SJSA1 (cell line): ENCODE data around the gene RCCD1. TPM values are rescaled to one million over a fixed set of nuclear protein-coding genes. Genes with fewer than 3 reads are reported as not detected.

Experiments
- DNase-seq, 2 experiments: peaks; one replicate each; pipeline ENCODE4 v3.0.0-alpha.2; 2015 to 2020; ENCODE audit warnings: low spot score in 2 of 2, low read depth in 1 of 2
- H3K27ac ChIP-seq: fragments of 250-450 bp; sonication (Bioruptor Pico); 2 replicates; pipeline ENCODE4 v1.5.1; 2020; ENCODE audit warnings: mild to moderate bottlenecking, moderate library complexity
- H3K27me3 ChIP-seq: fragments of 250-450 bp; sonication (Bioruptor Pico); replicated peaks from 2 replicates; pipeline ENCODE4 v1.5.1; 2020; ENCODE audit warnings: mild to moderate bottlenecking, moderate library complexity
- H3K36me3 ChIP-seq: fragments of 250-450 bp; sonication (Bioruptor Pico); 2 replicates; pipeline ENCODE4 v1.5.1; 2020; ENCODE audit warnings: mild to moderate bottlenecking
- H3K4me1 ChIP-seq: fragments of 250-450 bp; sonication (Bioruptor Pico); replicated peaks from 2 replicates; pipeline ENCODE4 v1.6.1; 2021; ENCODE audit warnings: mild to moderate bottlenecking
- H3K4me3 ChIP-seq: fragments of 250-450 bp; sonication (Bioruptor Pico); 2 replicates; pipeline ENCODE4 v1.5.1; 2020; ENCODE audit warnings: mild to moderate bottlenecking
- H3K9me3 ChIP-seq: fragments of 250-450 bp; sonication (Bioruptor Pico); replicated peaks from 2 replicates; pipeline ENCODE4 v1.5.1; 2020; ENCODE audit warnings: mild to moderate bottlenecking
- total RNA-seq: library from RNA; depleted of rRNA; stranded (reverse); fragments of >200 nt; shearing (Covaris generic); gene quantifications from 2 replicates; pipeline ENCODE4 v1.2.3, GENCODE V29; 2014

The RCCD1 gene
- total RNA-seq, 1 experiment from 2014 or later, result 31.2 TPM

DNA sequence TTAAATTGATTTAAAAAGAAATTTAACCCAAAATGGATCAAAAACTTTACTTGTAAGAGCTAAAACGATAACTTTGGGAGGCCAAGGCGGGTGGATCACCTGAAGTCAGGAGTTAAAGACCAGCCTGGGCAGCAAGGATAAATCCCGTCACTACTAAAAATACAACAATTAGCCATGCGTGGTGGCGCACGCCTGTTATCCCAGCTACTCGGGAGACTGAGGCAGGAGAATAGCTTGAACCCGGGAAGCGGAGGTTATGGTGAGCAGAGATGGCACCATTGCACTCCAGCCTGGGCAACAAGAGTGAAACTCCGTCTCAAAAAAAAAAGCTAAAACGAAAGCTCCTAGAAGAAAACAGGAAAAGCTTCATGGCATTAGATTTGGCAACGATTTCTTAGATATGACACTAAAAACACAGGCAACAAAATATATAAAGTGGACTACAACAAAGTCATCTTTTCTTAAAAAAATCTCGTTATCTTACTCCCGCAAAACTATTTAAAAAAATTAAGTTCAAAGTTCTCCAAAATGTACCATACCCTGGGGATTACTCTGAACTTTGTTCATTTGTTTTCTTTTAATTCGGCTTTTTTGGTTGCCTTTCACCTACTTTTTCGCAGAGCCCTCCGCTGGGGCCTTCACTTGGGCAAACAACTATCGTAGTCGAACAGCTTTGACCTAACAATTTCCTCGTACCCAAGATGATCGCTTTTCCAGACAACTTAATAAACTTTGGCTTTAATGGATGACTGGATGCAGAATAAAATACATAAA lies 25.3 kb upstream of the RCCD1 start:
- Histone ChIP-seq H3K4me3 (peak overlapping the region; percentile 47), H3K36me3 (no peaks in the 10 kb centered on the region), H3K4me1 (peaks cover 20% of the 10 kb centered on the region), H3K9me3 (no peaks in the 10 kb centered on the region), H3K27me3 (no peaks in the 10 kb centered on the region), H3K27ac (peak overlapping the region; percentile 80)
- DNase-seq, result no peak

DNA sequence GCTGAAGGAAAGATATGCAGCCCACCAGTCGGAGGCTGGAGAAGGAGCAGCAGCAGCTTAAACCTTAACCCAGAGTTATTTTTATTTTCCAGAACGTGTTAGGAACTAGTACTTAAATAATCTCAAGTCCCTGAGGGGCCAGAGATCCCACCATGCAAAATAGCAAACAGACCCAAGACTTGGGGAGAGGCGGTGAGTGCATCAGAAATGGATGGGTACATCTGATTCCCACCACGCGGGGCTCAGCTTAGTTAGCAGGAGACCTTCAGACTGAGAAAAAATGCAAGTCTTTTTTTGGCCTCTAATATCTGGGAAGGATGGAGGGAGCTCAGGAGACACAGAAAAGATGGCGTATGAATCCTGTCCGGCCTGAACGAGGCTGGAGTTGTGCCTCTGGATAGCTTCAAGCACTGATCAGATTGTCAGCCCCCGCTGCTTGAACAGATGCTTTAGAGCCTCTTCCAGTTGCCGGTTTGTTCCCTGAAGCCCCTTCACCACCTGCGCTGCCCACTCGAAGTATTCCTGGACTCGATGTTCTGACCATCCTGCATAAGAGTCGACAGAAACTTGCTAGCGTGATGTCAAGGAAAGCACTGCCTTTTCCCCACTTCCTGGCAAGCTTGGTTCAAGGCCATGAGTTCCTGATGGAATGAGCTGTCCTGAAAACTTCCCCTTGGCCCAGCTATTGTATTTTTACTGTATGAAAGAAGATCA lies 23.7 kb upstream of the RCCD1 start:
- Histone ChIP-seq H3K27me3 (no peaks in the 10 kb centered on the region), H3K4me3 (no peak overlapping the region), H3K27ac (no peak overlapping the region), H3K36me3 (no peaks in the 10 kb centered on the region; the same call in none of the 2 replicates), H3K4me1 (peaks cover 30% of the 10 kb centered on the region), H3K9me3 (no peaks in the 10 kb centered on the region)
- no peak for DNase-seq

- DNase-seq, result no peak
- no peaks in the 10 kb centered on the region for H3K27me3 ChIP-seq
- H3K27ac ChIP-seq, result no peak overlapping the region
- H3K4me3 ChIP-seq, result peak overlapping the region; percentile 59; the same call in 1 of the 2 replicates
- peaks cover 5% of the 10 kb centered on the region for H3K36me3 ChIP-seq
- peaks cover 34% of the 10 kb centered on the region for H3K4me1 ChIP-seq
- H3K9me3 ChIP-seq, result no peaks in the 10 kb centered on the region
These were observed 23.2 kb upstream of the RCCD1 start for GRCh38 chr15:90931575-90931827.

DNA sequence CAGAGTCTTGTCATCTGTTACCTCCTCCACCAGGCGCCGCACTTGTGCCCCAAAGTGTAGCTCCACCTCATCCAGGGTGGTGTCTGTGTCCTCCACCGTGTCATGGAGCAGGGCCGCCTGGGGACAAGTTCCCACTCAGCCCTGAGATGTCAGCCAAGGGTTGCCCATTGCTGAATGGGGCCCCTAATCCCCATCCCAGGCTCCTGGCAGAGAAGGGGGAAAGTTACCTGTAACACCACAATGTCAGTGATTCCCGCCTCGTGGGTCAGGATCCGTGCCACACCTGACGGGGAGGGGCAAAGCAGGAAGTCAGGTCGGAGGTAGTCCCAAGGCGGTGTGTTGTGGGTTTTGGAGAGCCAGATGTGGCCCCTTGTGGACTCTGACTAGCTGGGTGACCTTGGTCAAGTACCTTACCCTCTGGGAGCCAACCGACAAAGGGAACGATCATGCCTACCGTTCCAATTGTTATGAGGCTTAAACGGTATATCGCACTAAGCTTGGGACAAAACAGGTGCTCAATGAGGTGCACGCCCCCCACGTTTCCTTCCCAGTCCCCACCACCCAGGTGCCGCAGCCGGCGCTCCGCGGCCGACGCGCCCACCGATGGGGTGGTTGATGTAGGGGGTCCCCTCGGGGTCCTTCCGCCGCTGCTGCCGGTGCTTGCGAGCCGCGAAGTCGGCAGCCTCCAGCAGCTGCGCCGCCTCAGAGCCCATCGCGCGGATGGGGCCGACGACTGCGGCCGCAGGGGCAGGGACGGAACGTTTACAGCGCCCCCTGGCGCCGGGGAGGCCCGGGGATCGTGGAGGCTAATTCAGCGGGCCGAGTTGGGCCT lies 22.6 kb upstream of the RCCD1 start, which contains the start of gene HDDC3:
Gene HDDC3, minus strand, starts transcription at position 722 of the 832 bp plus-strand sequence. Its CDS starts 9 bp downstream, at position 713.
- peak; percentile 74 to 89 for DNase-seq
- Histone ChIP-seq H3K36me3 (peaks cover 10% of the 10 kb centered on the region), H3K4me3 (peak within 1 kb of the TSS; percentile 59), H3K9me3 (no peaks in the 10 kb centered on the region), H3K4me1 (peaks cover 38% of the 10 kb centered on the region), H3K27ac (no peak within 1 kb of the TSS), H3K27me3 (no peaks in the 10 kb centered on the region)

DNA sequence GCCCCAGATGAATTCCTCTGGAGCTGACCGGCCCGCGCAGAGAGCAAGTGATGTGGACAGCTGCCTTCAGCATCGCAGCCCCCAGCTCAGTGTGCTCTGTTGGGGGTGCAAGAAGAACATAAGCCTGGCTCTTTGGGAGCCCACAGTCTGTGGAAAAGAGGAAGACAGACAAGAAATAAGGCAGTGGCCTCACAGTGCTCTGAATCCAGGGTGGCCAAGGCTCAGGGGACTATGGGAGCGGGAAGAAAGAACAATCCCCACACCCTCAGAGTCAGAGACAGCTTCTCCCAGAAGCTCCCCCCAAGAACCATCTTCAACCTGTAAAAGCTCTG lies 22.1 kb upstream of the RCCD1 start:
- H3K27ac ChIP-seq, result no peak overlapping the region
- DNase-seq, result no peak
- H3K9me3 ChIP-seq, result no peaks in the 10 kb centered on the region
- peaks cover 38% of the 10 kb centered on the region for H3K4me1 ChIP-seq
- no peaks in the 10 kb centered on the region for H3K27me3 ChIP-seq
- H3K4me3 ChIP-seq, result peak overlapping the region; percentile 59
- H3K36me3 ChIP-seq, result peaks cover 14% of the 10 kb centered on the region

GRCh38 chr15:90933301-90933700 lies 21.4 kb upstream of the RCCD1 start:
- Histone ChIP-seq H3K4me1 (peaks cover 38% of the 10 kb centered on the region), H3K27me3 (no peaks in the 10 kb centered on the region), H3K36me3 (peaks cover 19% of the 10 kb centered on the region), H3K27ac (no peak overlapping the region), H3K9me3 (no peaks in the 10 kb centered on the region), H3K4me3 (no peak overlapping the region)
- no peak for DNase-seq

GRCh38 chr15:90934256-90934948 lies 20.3 kb upstream of the RCCD1 start:
- H3K27ac ChIP-seq, result no peak overlapping the region
- H3K4me3 ChIP-seq, result peak overlapping the region; percentile 62
- no peaks in the 10 kb centered on the region for H3K27me3 ChIP-seq
- H3K36me3 ChIP-seq, result peaks cover 30% of the 10 kb centered on the region
- DNase-seq, result peak; percentile 78 to 87
- H3K4me1 ChIP-seq, result peaks cover 38% of the 10 kb centered on the region
- H3K9me3 ChIP-seq, result no peaks in the 10 kb centered on the region

DNA sequence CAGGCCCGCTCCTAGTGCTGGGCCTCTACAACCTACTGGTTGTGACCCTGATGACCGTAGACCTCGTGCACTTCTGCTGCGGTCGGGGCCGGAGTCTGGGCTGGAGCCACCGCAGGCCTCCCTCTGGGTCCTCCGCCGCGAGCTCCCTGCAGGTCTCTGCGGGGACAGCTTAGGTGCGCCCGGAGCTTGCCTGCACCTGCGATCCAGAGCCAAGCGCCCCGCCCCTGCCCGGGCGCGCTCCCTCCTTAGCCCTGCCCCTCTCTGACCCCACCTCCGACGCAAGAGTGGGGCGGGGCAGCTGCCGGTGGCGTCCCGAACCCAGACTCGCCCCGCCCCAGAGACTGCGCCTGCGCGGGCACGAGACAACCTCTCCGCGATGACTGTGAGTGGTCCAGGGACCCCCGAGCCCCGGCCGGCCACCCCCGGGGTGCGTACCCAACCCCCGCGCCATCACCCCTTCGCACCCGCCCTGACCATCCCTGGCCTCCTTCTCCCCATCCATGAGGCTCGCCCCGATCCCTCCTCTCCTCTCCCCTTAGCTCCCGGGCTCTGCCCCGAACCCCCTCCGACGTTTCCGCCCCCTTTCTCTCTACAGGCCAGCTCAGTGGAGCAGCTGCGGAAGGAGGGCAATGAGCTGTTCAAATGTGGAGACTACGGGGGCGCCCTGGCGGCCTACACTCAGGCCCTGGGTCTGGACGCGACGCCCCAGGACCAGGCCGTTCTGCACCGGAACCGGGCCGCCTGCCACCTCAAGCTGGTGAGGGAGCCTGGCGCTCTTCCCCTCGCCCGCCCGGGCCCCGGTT lies 19.5 kb upstream of the RCCD1 start, which contains the start of gene UNC45A:
Gene UNC45A, plus strand, starts transcription at position 337 of the 803 bp plus-strand sequence. Its CDS starts 40 bp downstream, at position 377.
- H3K4me3 ChIP-seq, result peak within 1 kb of the TSS; percentile 62
- no peaks in the 10 kb centered on the region for H3K9me3 ChIP-seq
- H3K36me3 ChIP-seq, result peaks cover 37% of the 10 kb centered on the region
- no peaks in the 10 kb centered on the region for H3K27me3 ChIP-seq
- peak; percentile 78 to 91 for DNase-seq
- H3K4me1 ChIP-seq, result peaks cover 38% of the 10 kb centered on the region
- peak within 1 kb of the TSS; percentile 6; the same call in 1 of the 2 replicates for H3K27ac ChIP-seq

GRCh38 chr15:90936823-90937222 lies 17.9 kb upstream of the RCCD1 start:
- H3K4me3 ChIP-seq, result no peak overlapping the region
- no peak for DNase-seq

GRCh38 chr15:90938261-90938660 lies 16.4 kb upstream of the RCCD1 start:
- Histone ChIP-seq H3K27me3 (no peaks in the 10 kb centered on the region), H3K4me3 (no peak overlapping the region), H3K9me3 (no peaks in the 10 kb centered on the region), H3K36me3 (peaks cover 66% of the 10 kb centered on the region), H3K27ac (no peak overlapping the region), H3K4me1 (peaks cover 23% of the 10 kb centered on the region)
- DNase-seq, result no peak

More at GRCh38 chr15:90936823-90937222, 17.9 kb upstream of the RCCD1 start:
- H3K27ac ChIP-seq, result no peak overlapping the region
- H3K36me3 ChIP-seq, result peaks cover 52% of the 10 kb centered on the region
- peaks cover 32% of the 10 kb centered on the region for H3K4me1 ChIP-seq
- H3K9me3 ChIP-seq, result no peaks in the 10 kb centered on the region
- H3K27me3 ChIP-seq, result no peaks in the 10 kb centered on the region

- Histone ChIP-seq H3K4me3 (no peak overlapping the region), H3K4me1 (peaks cover 15% of the 10 kb centered on the region), H3K27ac (no peak overlapping the region), H3K9me3 (no peaks in the 10 kb centered on the region), H3K36me3 (peaks cover 74% of the 10 kb centered on the region), H3K27me3 (no peaks in the 10 kb centered on the region)
- DNase-seq, result no peak
These were observed 14.9 kb upstream of the RCCD1 start for GRCh38 chr15:90939756-90940155.

- H3K36me3 ChIP-seq, result peaks cover 85% of the 10 kb centered on the region
- H3K27ac ChIP-seq, result no peak overlapping the region
These were observed 13.6 kb upstream of the RCCD1 start for GRCh38 chr15:90941038-90941437.

More at GRCh38 chr15:90941038-90941437, 13.6 kb upstream of the RCCD1 start:
- DNase-seq, result no peak
- Histone ChIP-seq H3K4me3 (no peak overlapping the region), H3K27me3 (no peaks in the 10 kb centered on the region), H3K9me3 (no peaks in the 10 kb centered on the region), H3K4me1 (peaks cover 8% of the 10 kb centered on the region)
